ENCODE data around the gene PLCB4.

The PLCB4 gene

DNA sequence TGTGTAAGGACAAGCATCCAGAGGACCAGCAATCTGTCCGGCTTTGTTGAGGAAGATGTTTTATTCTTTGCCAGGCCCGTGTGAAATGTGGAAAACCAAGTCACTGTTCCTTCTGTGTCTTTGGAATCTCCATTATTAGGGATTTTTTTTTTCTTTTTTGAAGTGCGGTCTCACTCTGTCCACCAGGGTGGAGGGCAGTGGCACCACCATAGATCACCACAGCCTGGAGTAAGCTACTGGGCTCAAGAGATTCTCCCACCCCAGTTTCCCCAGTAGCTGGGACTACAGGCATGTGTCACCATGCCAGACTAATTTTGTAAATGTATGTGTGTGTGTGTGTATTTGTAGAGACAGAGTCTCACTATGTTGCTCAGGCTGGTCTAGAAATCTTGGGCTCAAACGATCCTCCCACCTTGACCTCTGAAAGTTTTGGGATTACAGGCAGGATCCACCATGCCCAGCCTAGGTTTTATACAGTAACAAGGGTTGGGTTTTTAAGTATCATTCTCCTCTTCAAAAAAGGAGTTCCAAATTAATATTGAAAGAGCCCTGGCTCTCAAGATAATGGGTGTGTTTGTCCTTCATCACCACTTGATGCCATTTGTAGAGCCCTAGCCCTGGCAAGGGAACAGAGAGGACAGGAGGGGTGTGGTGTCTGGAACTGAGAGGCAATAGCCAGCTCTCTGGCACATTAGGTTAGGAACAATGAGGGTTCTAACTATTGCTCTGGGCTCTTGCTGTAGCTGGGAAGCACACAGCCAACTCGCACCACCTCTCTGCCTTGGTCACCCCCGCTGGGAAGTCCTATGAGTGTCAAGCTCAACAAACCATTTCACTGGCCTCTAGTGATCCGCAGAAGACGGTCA, 448.6 kb downstream of the PLCB4 start:
- FAIRE-seq (no peak), DNase-seq (ENCODE audit: insufficient read length, low spot score) (no peak)

DNA sequence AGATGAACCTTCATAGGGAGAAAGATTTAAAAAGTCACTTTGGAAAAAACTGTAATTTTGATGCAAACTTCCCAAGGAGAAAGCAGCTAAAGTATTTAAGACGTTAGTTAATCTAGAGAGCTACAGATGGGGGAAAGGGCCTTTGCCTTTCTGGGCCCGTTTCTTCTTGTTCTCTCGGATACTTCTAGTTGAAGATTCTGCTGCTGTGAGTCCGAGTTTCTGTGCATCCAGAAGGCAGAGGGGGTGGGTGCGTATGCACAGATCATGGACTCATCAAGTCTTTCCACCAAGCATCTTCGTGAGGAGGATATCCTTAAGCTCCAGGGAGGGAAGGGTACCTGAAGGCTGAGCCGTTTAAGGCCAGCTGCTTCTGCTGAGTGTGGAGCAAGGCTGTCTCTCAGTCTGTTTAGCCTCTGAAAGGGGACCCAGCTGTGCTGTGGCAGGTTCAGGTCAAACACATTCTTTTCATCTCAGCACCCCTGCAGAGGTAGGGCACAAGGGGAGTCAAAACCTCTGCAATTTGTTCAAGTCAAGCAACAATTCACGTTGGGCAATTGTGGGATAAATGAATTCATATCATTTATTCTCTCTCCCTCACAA, 449.8 kb downstream of the PLCB4 start:
- DNase-seq (ENCODE audit: insufficient read length, low spot score) (no peak), FAIRE-seq (no peak)
- TF ChIP-seq SPI1 (IDR thresholded peaks at IDR 0.05; ENCODE audit: low read depth, low read length) = no peak
- no peak for TF ChIP-seq TAF1 (IDR thresholded peaks at IDR 0.05; ENCODE audit: low read depth, low read length)
- no peak for TF ChIP-seq PAX5 (IDR thresholded peaks at IDR 0.05; ENCODE audit: insufficient read depth, low read length, severe bottlenecking)
- no peak for TF ChIP-seq POLR2AphosphoS5 (IDR thresholded peaks at IDR 0.05; ENCODE audit: low read depth, low read length)
- no peak for TF ChIP-seq POU2F2 (IDR thresholded peaks at IDR 0.05; ENCODE audit: low read depth, low read length)
- no peak for TF ChIP-seq POLR2A (IDR thresholded peaks at IDR 0.05; ENCODE audit: low read depth, low read length)

More for the DNA sequence above, 448.6 kb downstream of the PLCB4 start:
- TF ChIP-seq TAF1 (IDR thresholded peaks at IDR 0.05; ENCODE audit: low read depth, low read length) = no peak
- TF ChIP-seq SPI1 (IDR thresholded peaks at IDR 0.05; ENCODE audit: low read depth, low read length) = no peak

GRCh38 chr20:9520086-9520485, 451.2 kb downstream of the PLCB4 start:
- FAIRE-seq = no peak
- TF ChIP-seq TAF1 (IDR thresholded peaks at IDR 0.05; ENCODE audit: low read depth, low read length) (no peak), POLR2A (IDR thresholded peaks at IDR 0.05; ENCODE audit: low read depth, low read length) (no peak), SPI1 (IDR thresholded peaks at IDR 0.05; ENCODE audit: low read depth, low read length) (no peak), POLR2AphosphoS5 (IDR thresholded peaks at IDR 0.05; ENCODE audit: low read depth, low read length) (no peak)
- DNase-seq (ENCODE audit: insufficient read length, low spot score) = no peak

DNA sequence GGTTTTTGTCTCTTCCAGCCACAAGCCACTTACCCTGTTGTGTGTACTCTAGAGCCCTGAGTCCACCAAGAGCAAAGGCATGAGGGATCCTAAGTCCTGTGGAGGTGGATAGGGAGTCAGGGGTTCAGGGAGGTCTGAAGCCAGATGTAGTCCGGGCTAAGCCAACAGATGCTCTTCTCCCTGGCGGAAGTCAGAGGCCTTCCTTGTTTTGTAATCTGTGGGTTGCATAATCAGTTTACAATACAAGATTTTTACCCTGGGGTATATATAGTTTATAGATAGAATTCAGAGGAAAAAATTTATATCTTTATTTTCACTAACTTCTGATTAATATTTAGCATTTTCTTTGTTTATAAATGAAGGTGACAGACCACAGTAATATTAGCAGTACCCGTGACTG, 454.7 kb downstream of the PLCB4 start:
- no peak for DNase-seq (ENCODE audit: insufficient read length, low spot score)
- no peak for FAIRE-seq
- TF ChIP-seq TAF1 (IDR thresholded peaks at IDR 0.05; ENCODE audit: low read depth, low read length) (no peak), POU2F2 (IDR thresholded peaks at IDR 0.05; ENCODE audit: low read depth, low read length) (no peak), PAX5 (IDR thresholded peaks at IDR 0.05; ENCODE audit: insufficient read depth, low read length, severe bottlenecking) (no peak), SPI1 (IDR thresholded peaks at IDR 0.05; ENCODE audit: low read depth, low read length) (no peak), POLR2A (IDR thresholded peaks at IDR 0.05; ENCODE audit: low read depth, low read length) (no peak), POLR2AphosphoS5 (IDR thresholded peaks at IDR 0.05; ENCODE audit: low read depth, low read length) (no peak)
